Psoas muscle (tissue), 8 donors: ENCODE results near the gene ARAP1. TPM values are rescaled to one million over a fixed set of nuclear protein-coding genes. Genes with fewer than 3 reads are reported as not detected.

ENCODE experiments used
- ATAC-seq, 4 donors: fragments of 200-7000 bp; cut with Tn5 transposase; one replicate each; pipeline ENCODE4 v1.9.1; 2020; ENCODE audit warnings: moderate library complexity in 3 of 4, mild to moderate bottlenecking in 2 of 4
- DNase-seq, 2 donors: peaks; one replicate each; pipeline ENCODE4 v3.0.0-alpha.2; 2020
- H3K27ac ChIP-seq: fragments of 200-600 bp; one replicate; pipeline ENCODE4 v1.8.0; 2022
- H3K27me3 ChIP-seq, 3 donors: fragments of 200-600 bp in 1 of 3; one replicate each; pipeline versions ENCODE4 v1.6.1 to v1.8.0; 2013 to 2022; ENCODE audit warnings: low read length in 2 of 3, mild to moderate bottlenecking in 2 of 3, moderate library complexity in 1 of 3; ENCODE audit not compliant: insufficient read depth in 3 of 3
- H3K36me3 ChIP-seq, 2 donors: fragments of 200-600 bp in 1 of 2; one replicate each; pipeline versions ENCODE4 v1.6.1 to v1.8.0; 2013 to 2022; ENCODE audit warnings: low read depth in 1 of 2, mild to moderate bottlenecking in 1 of 2, moderate library complexity in 1 of 2; ENCODE audit not compliant: insufficient read depth in 1 of 2
- H3K4me1 ChIP-seq: fragments of 200-600 bp; one replicate; pipeline ENCODE4 v1.8.0; 2022
- H3K4me3 ChIP-seq: fragments of 200-600 bp; one replicate; pipeline ENCODE4 v1.8.0; 2022; ENCODE audit warnings: mild to moderate bottlenecking
- H3K9me3 ChIP-seq: fragments of 200-600 bp; one replicate; pipeline ENCODE4 v1.8.0; 2022
- WGBS, 3 donors: extraction: QIAGEN DNeasy Blood & Tissue Kit; methylation state at CpG; one replicate each; pipeline versions ENCODE4 v1.1.6 to v1.1.7; 2013; 5-methylcytosine and 5-hydroxymethylcytosine counted together
- intact Hi-C, 2 donors: fragments of 100-400 bp; cut with DNase I; formaldehyde crosslinking; loops; one replicate each; pipeline versions ENCODE4 v1.11.0 to v1.14.2; 2022
- polyA plus RNA-seq, 3 donors: library from polyadenylated mRNA; stranded (reverse); fragments of 200-250 nt; gene quantifications; one replicate each; pipeline ENCODE4 v1.2.3, GENCODE V29; 2013
- total RNA-seq, 4 donors: library from RNA; stranded (reverse); fragmentation: NEBNext Ultra II Directional in 2 of 4; extraction: Animal tissue kit (Norgen Biotek cat#: 25700) in 2 of 4; gene quantifications; one replicate each; pipeline versions ENCODE4 v1.2.1 to v1.2.4, GENCODE V29; 2021 to 2023
- TF ChIP-seq, protein P1 (sequence below): fragments of 200-600 bp; IDR thresholded peaks from one replicate; pipeline ENCODE4 v1.8.0; 2022; ENCODE audit warnings: antibody characterized with exemption
- donor health status: healthy with polysubstance abuse.
- donor health status: DM: no; HTN: no; CAD: no; lungs with moderate emphysema.
- donor health status: Bipolar disorder and iron deficiency.
- donor health status: healthy.
- donor health status: DM: yes; HTN: yes; CAD: no.
- donor health status: DM: no; HTN: no; CAD: no.
- donor health status: DM: no; HTN: no; CAD: no.
- donor health status: DM: yes; HTN: yes; CAD: no.

The ARAP1 gene
- total and polyA plus RNA-seq, 7 donors, result 16.0 to 27.5 (median 18.6) TPM

DNA sequence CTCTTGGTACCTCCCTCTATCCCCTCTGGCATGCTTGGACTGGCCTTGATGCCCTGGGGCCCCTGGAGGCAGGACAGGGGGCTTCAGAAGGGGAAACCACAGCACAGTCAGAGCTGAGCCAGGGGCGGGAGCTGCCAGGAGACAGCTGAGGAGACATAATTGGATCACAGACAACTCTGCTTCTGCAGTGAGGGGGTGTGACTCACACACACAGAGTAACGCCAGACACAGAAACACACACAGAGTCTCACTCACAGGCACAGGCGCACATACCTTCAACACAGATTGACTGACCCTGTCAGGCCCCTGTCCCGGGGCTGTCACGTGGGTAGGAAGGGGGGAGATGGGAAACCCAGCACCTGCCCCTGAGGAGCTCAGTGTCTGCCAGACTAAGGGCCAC, 21.1 kb upstream of the ARAP1 start:
- H3K4me1 ChIP-seq, result peaks cover 29% of the 10 kb centered on the region
- DNase-seq (peak; percentile 61 to 81), ATAC-seq (peak; percentile 93 to 96 (median 96))
- peak overlapping the region; percentile 76 for H3K27ac ChIP-seq
- H3K27me3 ChIP-seq, result no peaks in the 10 kb centered on the region
- WGBS, 3 donors, result 6 to 31% (median 23%) methylated on average over 4 to 5 of the region's 5 CpGs
- intact Hi-C loops, result no loop called here
- no peaks in the 10 kb centered on the region for H3K9me3 ChIP-seq
- no peaks in the 10 kb centered on the region for H3K36me3 ChIP-seq
- no peak overlapping the region for H3K4me3 ChIP-seq
- TF ChIP-seq, protein P1, sequence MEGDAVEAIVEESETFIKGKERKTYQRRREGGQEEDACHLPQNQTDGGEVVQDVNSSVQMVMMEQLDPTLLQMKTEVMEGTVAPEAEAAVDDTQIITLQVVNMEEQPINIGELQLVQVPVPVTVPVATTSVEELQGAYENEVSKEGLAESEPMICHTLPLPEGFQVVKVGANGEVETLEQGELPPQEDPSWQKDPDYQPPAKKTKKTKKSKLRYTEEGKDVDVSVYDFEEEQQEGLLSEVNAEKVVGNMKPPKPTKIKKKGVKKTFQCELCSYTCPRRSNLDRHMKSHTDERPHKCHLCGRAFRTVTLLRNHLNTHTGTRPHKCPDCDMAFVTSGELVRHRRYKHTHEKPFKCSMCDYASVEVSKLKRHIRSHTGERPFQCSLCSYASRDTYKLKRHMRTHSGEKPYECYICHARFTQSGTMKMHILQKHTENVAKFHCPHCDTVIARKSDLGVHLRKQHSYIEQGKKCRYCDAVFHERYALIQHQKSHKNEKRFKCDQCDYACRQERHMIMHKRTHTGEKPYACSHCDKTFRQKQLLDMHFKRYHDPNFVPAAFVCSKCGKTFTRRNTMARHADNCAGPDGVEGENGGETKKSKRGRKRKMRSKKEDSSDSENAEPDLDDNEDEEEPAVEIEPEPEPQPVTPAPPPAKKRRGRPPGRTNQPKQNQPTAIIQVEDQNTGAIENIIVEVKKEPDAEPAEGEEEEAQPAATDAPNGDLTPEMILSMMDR, result no peak

- no peak overlapping the region for H3K27ac ChIP-seq
- no peak for ATAC-seq
Observed at GRCh38 chr11:72772059-72772458, 19.9 kb upstream of the ARAP1 start.

GRCh38 chr11:72771507-72771906, 19.3 kb upstream of the ARAP1 start:
- intact Hi-C loops, result no loop called here
- WGBS, 3 donors, result 66 to 80% (median 79%) methylated on average over 4 of the region's 4 CpGs
- peaks cover 16% of the 10 kb centered on the region for H3K4me1 ChIP-seq
- no peak overlapping the region for H3K27ac ChIP-seq
- H3K27me3 ChIP-seq, result no peaks in the 10 kb centered on the region
- TF ChIP-seq, protein P1, result no peak
- DNase-seq, result no peak
- no peak for ATAC-seq
- no peaks in the 10 kb centered on the region for H3K9me3 ChIP-seq
- no peaks in the 10 kb centered on the region for H3K36me3 ChIP-seq
- H3K4me3 ChIP-seq, result no peak overlapping the region

More at GRCh38 chr11:72772059-72772458, 19.9 kb upstream of the ARAP1 start:
- 84 to 90% (median 89%) methylated on average over 12 of the region's 12 CpGs for WGBS, 3 donors
- Histone ChIP-seq H3K4me3 (no peak overlapping the region), H3K36me3 (no peaks in the 10 kb centered on the region), H3K27me3 (no peaks in the 10 kb centered on the region), H3K9me3 (no peaks in the 10 kb centered on the region), H3K4me1 (peaks cover 19% of the 10 kb centered on the region)
- TF ChIP-seq, protein P1, result no peak
- DNase-seq, result peak in 1 of 2 donors; percentile 46
- intact Hi-C loops, result no loop called here

DNA sequence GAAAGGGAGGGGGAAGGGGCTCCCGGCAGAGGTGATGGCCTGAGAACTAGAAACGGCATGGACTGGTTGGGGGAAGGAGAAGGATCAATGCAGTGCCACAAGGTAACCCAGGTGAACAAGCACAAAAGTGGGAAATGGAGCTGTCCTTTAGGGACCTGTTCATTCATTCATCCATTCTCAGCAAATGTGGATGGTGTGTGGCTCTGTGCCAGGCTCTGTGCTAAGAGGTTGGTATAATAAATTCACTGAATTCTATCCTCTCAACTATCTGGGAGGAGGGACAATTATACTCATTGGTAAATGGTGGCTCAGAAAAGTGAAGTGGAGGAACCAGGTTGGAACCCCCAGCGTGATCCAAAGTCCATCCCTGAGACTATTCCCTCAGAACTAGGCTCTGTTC, 18.6 kb upstream of the ARAP1 start:
- H3K9me3 ChIP-seq, result no peaks in the 10 kb centered on the region
- ATAC-seq (no peak), DNase-seq (no peak)
- no peak overlapping the region for H3K27ac ChIP-seq
- no peaks in the 10 kb centered on the region for H3K27me3 ChIP-seq
- 90 to 97% (median 96%) methylated on average over 3 of the region's 3 CpGs for WGBS, 3 donors
- TF ChIP-seq, protein P1, result no peak
- H3K36me3 ChIP-seq, result no peaks in the 10 kb centered on the region
- peaks cover 16% of the 10 kb centered on the region for H3K4me1 ChIP-seq
- intact Hi-C loops, result no loop called here
- H3K4me3 ChIP-seq, result no peak overlapping the region

GRCh38 chr11:72769680-72770079, 17.5 kb upstream of the ARAP1 start:
- intact Hi-C loops, result no loop called here
- DNase-seq (no peak), ATAC-seq (no peak)
- TF ChIP-seq, protein P1, result no peak
- Histone ChIP-seq H3K27ac (no peak overlapping the region), H3K4me1 (peaks cover 16% of the 10 kb centered on the region), H3K27me3 (no peaks in the 10 kb centered on the region), H3K4me3 (no peak overlapping the region), H3K9me3 (no peaks in the 10 kb centered on the region), H3K36me3 (no peaks in the 10 kb centered on the region)
- WGBS, 3 donors, result 84 to 89% (median 85%) methylated on average over 4 of the region's 4 CpGs
